GM19397 (cell line): ENCODE measurements around the gene FBXW12.
"Not testable (repeated sequence)": the region's sequence is repeated elsewhere in the genome, so short reads cannot be mapped to it uniquely, and the experiment has no call there.

ENCODE experiments used
- ATAC-seq: cut with Tn5 transposase; IDR thresholded peaks from one replicate; pipeline ENCODE4 v1.9.1; 2021; ENCODE audit warnings: mild to moderate bottlenecking, moderate library complexity; ENCODE audit not compliant: unreplicated experiment

The FBXW12 gene

DNA sequence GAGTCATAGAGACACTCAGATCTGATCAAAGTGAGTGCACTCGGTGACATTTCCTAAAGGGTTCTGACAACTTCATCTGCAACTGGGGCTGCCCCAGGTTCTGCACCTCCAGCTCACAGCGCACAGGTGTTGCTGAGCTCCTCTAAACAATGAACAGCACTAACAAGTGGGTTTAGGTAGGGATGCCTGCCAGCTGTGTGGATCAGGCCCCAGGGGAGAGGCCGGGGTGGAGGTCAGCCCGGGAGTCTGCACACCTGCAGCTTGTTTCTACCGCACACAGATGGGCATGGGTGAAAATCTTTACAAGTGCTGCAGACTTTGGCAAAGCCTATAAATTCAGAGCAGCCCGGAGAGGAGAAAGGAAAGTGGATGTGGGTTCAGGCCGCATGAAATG, 355 bp downstream of the FBXW12 start:
- no peak for ATAC-seq

DNA sequence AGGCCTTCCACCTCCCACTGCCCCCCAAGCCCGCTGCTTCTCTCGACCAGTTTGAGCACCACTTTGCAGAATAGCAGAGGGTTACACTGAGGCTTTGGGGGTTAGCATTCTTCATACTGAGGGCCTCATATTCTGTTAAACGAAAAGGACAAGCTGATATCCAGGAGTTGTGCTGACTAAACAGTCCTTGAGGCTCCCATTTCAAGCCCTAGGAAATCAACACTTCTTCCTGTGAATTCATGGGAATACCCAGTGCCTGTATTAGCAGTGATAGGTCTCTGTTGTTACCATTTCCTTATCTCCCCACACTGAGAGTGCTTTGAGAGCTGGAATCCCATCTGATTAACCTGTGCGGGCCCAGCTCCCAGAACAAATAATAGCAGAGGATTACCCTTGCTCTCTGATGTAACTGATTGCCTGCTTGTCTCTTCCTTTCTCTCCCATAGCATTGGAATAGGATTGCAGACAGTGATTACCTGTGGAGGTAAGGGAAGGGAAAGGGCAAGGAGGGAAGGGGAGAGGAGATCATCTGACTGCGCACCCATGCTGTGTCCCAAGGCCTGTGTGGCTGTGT, 930 bp downstream of the FBXW12 start:
- ATAC-seq, result no peak

DNA sequence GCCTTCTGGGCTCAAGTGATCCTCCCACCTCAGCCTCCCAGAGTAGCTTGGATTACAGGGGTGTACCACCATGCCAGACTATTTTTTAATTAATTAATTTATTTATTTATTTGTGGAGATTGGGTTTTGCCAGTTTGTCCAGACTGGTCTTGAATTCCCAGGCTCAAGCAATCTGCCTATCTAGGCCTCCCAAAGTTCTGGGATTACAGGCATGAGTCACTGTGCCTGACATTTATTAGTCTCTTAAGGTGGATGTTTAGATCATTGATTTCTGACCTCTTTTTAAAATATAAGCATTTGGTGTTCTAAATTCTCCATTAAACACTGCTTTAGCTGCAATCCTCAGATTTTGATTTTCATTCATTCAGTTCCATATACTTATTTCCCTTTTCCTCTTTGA, 15.6 kb downstream of the FBXW12 start:
- no peak for ATAC-seq

DNA sequence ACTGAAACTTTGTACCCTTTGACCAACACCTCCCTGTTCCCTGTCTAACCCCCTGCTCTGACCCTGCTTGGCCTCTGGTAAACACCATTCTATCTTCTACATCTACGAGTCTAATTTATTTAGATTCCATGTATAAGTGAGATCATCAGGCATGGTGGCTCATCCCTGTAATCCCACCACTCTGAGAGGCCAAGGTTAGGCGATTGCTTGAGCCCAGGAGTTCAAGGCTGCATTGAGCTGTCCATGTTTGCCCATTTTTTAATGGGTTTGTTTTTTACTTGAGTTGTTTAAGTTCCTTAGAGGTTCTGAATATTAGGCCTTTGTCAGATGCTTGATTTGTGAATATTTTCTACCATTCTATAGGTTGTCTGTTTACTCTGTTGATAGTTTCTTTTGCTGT, 16.9 kb downstream of the FBXW12 start:
- no peak for ATAC-seq

DNA sequence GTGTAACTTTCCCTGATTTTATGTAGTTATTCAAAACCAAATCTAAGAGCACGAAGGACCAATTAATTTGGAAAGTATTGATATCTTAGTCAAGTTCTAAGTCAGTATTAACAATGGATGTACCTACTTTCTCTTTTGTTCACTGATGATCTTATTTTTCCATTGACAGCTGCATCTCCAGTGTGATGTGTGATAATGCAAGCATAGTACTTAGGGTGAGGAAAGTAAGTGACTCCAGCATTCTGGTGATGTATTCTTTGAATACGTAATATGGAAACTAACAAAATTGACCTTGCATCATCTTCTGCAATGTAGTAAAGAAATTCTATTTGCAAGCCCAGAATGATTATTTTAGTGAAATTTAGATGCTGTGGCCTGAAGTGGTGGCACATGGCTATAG, 22.4 kb downstream of the FBXW12 start:
- ATAC-seq, result no peak

DNA sequence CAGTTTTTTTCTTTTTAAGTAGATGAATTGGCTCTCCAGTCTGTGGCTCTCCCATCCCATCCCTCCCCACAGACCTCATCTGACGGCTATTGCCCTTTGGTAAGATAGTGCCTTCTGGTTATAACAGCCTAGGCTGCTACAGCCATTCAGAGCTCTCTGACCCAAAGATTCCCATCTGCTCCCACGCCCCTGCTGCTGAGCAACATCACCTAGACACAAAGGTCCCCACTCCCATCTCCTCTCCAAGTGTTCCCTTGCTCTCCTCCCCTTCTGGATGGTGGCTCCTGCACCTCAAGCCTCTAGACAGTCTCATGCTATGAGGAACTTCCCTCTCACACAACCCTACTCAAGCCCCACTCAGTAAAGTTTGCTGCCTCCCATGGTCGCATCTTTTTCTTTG, 23.7 kb downstream of the FBXW12 start:
- no peak for ATAC-seq

DNA sequence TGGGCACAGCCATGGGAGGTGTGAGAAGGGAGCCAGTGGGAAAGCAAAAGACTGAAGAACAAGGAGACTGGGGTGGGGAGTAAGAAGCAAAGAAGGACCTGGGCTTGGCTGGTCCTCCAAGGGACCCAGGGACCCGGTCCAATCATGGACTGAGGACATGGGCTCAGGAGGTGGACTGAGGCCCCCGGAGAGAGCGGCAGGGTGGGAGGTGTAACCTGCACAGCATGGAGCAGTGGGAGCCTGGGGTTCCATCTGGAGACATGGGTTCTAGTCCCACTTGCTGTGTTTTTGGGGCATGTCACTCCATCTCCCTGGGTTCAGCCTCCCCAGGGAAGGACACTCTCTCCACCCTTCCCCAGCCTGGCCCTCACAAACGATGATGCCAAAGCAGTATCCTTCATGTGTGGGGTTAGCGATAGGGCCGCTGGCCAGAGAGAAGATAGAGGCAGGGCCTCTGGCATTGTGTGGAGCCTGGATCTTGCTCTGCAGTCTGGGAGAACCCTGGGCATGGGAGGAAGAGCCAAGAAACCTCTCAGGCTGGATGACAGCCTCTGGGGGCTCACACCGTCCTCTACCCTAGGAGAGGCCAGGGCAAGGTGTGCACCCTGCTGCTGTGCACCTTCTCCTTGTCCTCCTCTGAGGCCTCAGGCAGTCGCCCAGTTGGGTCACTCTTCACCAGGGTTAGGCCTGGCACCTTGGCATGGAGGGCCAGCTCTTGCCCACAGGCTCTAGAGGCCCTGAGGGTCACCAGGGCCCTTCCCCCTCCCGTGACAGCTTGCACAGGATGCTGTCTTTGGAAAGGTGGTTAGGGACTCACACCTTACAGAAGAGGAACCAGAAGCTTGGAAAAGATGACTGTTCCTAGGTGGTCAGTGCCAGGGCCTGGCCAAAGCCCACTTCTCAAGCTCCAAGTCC, 26.0 kb downstream of the FBXW12 start:
- ATAC-seq, result no peak

DNA sequence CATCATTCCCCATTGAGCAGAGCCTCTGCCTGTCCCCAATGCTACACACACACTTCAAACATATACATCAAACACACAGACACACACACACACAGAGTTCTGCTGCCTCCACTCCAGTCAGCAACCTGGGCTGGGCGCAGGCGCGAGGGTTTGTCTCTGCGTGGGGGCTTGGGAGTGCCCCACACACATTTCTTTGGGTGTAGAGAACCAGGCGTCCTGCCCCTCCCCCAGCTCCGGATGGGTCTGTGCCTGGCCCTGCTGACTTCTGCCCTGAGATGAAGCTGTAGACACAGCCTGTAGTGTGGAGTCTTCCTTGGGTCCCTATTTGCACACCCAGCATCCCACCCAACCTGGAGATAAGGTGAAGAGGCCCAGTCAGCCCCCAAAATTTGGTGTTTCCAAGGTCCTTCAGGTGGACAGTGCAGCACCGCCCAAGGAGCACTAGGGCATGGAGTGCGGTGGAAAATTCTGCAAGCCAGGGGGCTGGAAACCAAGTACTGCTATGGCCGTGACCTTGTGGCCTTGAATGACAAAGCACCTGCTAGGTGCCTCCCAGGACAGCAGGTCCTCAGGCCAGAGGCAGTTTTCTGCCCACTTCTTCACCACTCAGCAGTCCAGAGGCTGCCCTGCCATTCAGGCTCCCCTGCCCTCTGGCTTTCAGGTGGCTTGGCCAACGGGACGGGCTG, 26.8 kb downstream of the FBXW12 start:
- no peak for ATAC-seq

DNA sequence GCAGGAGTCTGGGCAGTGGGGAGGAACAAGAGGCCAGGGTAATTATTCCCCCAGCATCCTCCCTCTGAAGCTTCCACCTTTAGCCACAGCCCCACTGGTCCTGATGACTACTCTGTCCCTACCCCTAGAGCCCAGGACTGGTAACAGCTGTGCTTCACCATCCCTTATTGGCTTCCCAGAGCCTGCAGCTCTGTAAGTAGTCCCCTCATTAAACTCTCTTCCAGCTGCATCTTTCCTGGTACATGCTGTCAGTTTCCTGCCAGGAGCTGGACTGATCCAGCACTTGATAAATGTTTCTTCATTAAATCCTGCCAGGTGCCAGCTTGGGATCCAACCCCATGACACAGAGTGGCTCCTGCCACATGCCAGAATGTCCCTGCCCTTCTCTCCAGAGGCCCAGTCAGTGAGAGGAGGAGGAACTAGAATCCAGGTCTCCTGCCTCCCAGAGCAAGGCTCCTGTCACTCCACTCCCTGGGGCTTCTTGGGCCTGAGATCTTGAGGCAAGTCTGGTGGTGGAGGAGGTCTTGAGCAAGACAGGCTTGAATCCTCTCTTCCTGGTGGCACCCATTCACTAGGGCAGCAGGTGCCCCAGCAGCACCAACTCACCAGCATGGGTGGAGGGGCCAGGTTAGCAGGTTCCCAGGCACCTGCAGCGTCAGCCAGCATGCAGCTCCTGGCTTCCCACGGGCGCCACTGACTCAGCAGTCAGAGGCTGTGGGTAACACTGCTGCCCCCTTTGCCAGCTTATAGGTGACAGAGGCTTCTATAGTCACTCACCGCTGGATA, 27.6 kb downstream of the FBXW12 start:
- no peak for ATAC-seq

DNA sequence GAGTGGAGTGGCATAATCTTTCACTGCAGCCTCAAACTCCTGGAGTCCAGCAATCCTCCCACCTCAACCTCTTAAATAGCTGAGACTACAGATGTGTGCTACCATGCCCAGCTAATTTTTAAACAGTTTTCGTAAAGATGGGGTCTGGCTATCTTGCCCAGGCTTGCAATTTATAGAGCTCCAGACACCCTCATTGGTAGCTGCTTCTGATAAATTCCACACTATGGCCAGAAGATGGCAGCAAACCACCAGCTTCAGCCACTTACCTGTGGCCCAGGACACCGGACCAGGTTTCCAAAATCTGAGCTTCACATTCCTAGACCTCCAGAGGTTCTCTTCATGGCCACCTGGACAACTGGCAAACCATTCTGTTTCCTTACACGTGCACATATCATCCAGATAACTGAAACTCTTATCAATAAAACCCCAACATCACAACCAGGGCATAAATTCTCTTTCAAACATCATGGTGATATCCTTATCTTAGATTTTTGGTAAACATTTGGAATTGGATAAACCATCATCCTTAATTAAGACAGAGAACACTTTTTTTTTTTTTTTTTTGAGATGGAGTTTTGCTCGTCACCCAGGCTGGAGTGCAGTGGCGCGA, 28.9 kb downstream of the FBXW12 start:
- ATAC-seq, result no peak

DNA sequence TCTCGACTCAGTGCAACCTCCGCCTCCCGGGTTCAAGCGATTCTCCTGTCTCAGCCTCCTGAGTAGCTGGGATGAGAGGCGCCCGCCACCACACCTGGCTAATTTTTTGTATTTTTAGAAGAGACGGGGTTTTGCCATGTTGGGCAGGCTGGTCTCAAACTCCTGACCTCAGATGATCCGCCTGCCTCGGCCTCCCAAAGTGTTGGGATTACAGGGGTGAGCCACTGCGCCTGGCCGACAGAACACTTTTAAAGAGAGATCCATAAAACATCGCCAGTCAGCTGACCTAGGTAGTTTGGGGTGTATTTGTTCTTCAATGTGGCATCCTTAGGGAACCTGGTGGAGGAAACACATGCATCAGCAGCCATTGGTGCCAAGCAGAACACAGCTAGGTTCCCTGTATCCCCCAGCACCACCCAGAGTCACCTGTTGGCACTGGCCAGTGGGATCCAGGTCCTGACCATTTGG, 29.4 kb downstream of the FBXW12 start:
- not testable (repeated sequence) for ATAC-seq

DNA sequence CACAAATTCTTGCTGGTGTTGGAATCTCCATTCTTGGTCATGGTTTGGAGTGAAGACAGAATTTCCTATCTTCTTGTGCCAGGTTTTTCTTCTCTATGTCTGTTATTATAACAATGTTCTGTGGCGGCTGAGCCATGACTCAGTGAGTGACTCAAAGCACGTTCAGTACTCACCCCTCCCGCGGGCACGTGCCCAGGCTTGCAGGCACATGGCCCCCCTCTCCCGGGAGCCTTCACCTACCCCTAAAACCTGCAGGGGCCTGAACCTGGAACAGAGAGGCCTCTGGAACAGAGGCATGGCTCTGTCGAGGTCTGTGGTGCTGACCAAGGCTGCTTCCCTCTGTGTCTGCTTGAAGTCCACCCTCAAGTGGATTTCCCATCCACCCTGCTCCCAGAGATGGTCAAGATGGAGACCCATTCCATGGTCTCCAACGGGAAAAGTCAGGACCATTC, 30.3 kb downstream of the FBXW12 start:
- ATAC-seq, result no peak

DNA sequence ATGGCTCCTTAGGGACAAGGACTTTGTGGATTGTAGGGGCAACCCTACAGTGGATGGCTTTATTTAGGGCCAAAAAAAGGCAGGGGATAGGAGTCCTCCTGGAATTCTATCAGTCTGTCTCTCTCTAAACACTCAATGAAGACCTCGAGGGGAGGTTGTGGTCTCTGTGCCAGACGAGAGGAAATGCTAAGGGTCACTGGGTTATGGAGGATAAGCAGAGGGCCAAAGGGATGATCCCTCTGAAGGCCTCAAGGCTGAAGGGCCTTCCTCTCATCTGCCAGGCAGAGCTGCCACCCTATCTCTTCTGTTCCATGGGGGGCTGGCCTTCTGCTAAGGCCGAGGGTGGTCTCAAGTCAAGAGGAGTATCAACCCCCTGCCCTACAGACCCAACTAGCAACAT, 30.9 kb downstream of the FBXW12 start:
- ATAC-seq, result no peak

DNA sequence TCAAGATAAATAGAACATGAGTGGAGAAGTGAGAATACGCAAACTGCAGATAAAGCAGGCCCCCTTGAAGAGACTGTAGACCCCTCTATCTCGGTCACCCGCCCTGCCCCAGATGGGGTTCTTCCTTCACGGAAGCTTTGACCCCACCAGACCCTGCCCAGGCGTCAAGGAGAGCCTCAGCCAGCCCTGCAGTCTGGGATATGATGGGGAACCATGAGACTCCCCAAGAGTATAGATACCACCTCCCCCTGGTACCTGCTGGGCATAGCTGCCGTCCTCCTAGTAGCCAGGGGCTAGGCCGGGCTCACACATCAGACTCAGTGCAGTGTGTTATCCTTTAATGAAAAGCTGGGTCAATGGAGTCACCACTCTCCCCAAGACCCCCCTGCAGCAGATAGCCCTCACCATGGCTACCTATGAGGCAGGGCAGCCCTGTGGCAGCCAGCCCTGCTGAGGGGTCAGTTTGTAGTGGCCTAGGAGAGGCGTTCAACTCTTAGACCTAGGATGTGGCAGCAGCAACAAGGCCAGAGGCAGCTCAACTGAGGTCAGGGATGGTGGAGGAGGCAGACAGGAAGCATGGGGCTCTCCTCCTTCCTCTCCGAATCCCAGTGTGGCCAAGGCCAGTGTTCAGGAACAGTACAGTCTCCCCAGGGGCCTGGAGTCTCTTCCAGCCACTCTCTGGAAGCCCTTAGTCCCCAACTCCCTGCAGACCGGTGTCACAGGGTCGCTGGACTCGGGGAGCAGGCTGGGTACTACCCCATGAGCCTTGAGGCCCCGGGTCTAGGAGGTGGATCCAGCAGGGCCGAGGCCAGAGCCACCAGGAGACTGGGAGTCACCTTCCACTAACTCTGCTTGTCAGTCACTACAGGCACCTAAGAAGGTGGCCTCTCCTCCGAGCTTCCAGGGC, 31.8 kb downstream of the FBXW12 start:
- no peak for ATAC-seq

DNA sequence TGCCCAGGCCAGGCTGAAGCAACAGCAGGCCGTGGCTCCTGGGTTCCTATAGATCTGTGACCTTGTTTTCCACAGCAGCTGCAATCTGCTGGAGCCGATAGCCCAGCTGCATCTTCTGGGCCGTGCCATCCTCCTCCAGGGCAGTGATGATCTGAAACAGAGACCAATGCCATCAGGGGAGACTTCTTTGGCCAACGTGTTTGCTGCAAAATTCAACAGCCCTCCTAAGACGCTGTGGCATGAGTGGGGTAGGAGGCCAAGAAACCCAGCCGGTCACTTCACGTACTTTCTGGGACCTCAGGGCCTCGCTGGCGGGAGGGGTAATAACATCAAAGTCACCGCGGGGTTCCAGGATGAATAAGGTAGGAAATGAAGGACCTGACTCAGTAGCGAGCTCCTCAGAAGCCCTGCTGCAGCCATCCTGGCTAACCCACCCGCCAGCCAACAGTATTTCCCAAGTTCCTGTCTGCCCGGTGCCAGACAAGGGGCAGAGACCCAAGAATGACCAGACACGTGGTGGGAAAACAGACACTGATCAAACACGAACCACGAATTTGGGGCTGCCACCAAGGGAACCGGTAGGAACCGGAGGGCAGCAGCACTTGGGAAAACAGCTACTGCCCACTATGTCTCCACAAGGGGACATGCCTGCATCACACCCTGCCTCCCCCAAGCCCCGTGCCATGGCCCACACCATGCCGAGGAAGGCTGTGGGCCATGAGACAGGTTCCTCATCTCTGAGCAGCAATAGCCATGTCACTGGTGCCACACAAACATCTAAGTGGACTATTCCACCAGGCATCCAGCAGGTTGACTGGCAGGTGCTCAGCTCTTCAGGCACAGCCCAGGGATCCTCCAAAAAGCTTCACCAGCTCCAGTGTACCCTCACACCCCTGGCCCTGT, 32.7 kb downstream of the FBXW12 start:
- no peak for ATAC-seq

DNA sequence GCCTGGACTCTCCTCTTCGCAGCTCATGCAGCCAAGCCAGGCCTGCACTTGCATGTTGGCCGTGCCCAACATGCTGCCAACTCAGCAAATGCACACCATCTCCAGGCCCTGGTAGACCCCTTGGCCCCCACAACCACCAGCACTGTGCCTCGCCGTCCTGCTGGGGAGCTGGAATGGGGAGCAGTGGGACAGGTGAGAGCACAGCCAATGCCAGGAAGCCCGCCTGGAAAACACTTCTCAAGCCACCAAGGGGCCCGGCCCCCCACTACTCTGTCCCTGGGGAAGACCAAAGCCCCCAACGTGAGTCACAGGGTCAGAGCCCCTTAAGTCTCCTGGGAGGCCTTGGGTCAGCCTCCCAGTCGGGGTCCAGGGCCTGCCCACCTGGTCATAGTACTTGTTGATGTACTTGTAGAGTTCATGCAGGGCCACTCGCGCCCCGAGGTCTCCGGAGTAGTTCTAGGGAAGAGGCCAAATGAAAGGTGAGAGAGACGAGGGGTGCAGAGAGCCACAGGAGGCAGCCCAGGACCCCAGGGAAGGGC, 33.4 kb downstream of the FBXW12 start:
- ATAC-seq, result no peak

DNA sequence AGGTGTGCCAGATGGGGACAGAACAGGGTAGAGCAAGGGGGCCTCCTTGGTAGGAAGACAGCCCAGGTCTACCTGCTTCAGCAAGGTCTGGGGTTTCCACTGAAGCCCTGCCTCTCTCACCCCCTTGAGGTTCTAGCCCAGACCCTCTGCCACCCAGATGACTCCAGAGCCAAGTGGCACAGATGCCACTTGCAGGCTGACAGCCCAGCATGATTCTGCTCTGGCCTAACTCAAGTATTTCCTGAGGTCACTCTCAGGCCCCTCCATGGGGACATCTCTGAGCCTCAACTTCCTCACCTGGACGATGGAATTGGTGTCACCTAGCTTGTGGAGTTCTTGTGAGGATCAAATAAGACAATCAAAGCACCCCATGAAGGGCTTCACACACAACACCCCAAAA, 34.0 kb downstream of the FBXW12 start:
- no peak for ATAC-seq
